WERI-Rb-1 (cell line): ENCODE results near the gene MKLN1.

Experiments
- DNase-seq: peaks from one replicate; pipeline ENCODE4 v3.0.0-alpha.2; 2020
- H3K27ac ChIP-seq: fragments of 250-450 bp; sonication (Bioruptor Pico); 2 replicates; pipeline ENCODE4 v1.5.1; 2020; ENCODE audit warnings: mild to moderate bottlenecking, moderate library complexity
- H3K27me3 ChIP-seq: fragments of 250-450 bp; sonication (Bioruptor Pico); 2 replicates; pipeline ENCODE4 v1.5.1; 2021; ENCODE audit warnings: mild to moderate bottlenecking, low read depth, moderate library complexity; ENCODE audit not compliant: insufficient read depth, severe bottlenecking
- H3K36me3 ChIP-seq: fragments of 250-450 bp; sonication (Bioruptor Pico); 2 replicates; pipeline ENCODE4 v1.5.1; 2020; ENCODE audit warnings: mild to moderate bottlenecking, moderate library complexity
- H3K4me3 ChIP-seq: 2 replicates; pipeline ENCODE4 v1.5.1; 2011; ENCODE audit warnings: low read depth, mild to moderate bottlenecking, control low read depth, low read length
- H3K9me3 ChIP-seq: fragments of 250-450 bp; sonication (Bioruptor Pico); 2 replicates; pipeline ENCODE4 v1.5.1; 2021; ENCODE audit warnings: mild to moderate bottlenecking, moderate library complexity; ENCODE audit not compliant: severe bottlenecking
- TF ChIP-seq, protein P1 (sequence below): IDR thresholded peaks from 2 replicates; pipeline ENCODE4 v1.5.1; 2011; ENCODE audit warnings: low read depth, mild to moderate bottlenecking, control low read depth, inconsistent platforms, low read length

MKLN1 gene

GRCh38 chr7:131489196-131489595, 161.5 kb downstream of the MKLN1 start:
- TF ChIP-seq, protein P1, sequence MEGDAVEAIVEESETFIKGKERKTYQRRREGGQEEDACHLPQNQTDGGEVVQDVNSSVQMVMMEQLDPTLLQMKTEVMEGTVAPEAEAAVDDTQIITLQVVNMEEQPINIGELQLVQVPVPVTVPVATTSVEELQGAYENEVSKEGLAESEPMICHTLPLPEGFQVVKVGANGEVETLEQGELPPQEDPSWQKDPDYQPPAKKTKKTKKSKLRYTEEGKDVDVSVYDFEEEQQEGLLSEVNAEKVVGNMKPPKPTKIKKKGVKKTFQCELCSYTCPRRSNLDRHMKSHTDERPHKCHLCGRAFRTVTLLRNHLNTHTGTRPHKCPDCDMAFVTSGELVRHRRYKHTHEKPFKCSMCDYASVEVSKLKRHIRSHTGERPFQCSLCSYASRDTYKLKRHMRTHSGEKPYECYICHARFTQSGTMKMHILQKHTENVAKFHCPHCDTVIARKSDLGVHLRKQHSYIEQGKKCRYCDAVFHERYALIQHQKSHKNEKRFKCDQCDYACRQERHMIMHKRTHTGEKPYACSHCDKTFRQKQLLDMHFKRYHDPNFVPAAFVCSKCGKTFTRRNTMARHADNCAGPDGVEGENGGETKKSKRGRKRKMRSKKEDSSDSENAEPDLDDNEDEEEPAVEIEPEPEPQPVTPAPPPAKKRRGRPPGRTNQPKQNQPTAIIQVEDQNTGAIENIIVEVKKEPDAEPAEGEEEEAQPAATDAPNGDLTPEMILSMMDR, result no peak
- DNase-seq, result no peak
- H3K9me3 ChIP-seq, result no peaks in the 10 kb centered on the region
- H3K36me3 ChIP-seq, result no peaks in the 10 kb centered on the region
- H3K4me3 ChIP-seq, result no peak overlapping the region
- no peaks in the 10 kb centered on the region for H3K27me3 ChIP-seq
- H3K27ac ChIP-seq, result no peak overlapping the region

GRCh38 chr7:131489881-131490280, 162.2 kb downstream of the MKLN1 start:
- Histone ChIP-seq H3K9me3 (no peaks in the 10 kb centered on the region), H3K27ac (no peak overlapping the region), H3K4me3 (no peak overlapping the region), H3K36me3 (no peaks in the 10 kb centered on the region), H3K27me3 (no peaks in the 10 kb centered on the region)
- DNase-seq, result no peak
- TF ChIP-seq, protein P1, result no peak

GRCh38 chr7:131493081-131493480, 165.4 kb downstream of the MKLN1 start:
- H3K36me3 ChIP-seq, result peaks cover 4% of the 10 kb centered on the region; the same call in 1 of the 2 replicates
- H3K9me3 ChIP-seq, result no peaks in the 10 kb centered on the region
- H3K27ac ChIP-seq, result peak overlapping the region; percentile 60
- no peaks in the 10 kb centered on the region for H3K27me3 ChIP-seq
- H3K4me3 ChIP-seq, result no peak overlapping the region
- TF ChIP-seq, protein P1, result no peak
- DNase-seq, result no peak

- H3K9me3 ChIP-seq, result no peaks in the 10 kb centered on the region
- TF ChIP-seq, protein P1, result no peak
- H3K4me3 ChIP-seq, result no peak overlapping the region
- peaks cover 6% of the 10 kb centered on the region for H3K36me3 ChIP-seq
- H3K27ac ChIP-seq, result peak overlapping the region; percentile 60
- no peaks in the 10 kb centered on the region for H3K27me3 ChIP-seq
- peak; percentile 63 for DNase-seq
These were observed 165.9 kb downstream of the MKLN1 start for GRCh38 chr7:131493581-131493980.

GRCh38 chr7:131494182-131494581, 166.5 kb downstream of the MKLN1 start:
- peaks cover 12% of the 10 kb centered on the region for H3K36me3 ChIP-seq
- TF ChIP-seq, protein P1, result no peak
- H3K27ac ChIP-seq, result peak overlapping the region; percentile 60

More at GRCh38 chr7:131494182-131494581, 166.5 kb downstream of the MKLN1 start:
- Histone ChIP-seq H3K9me3 (no peaks in the 10 kb centered on the region), H3K4me3 (no peak overlapping the region), H3K27me3 (no peaks in the 10 kb centered on the region)
- DNase-seq, result no peak
